Measurements from ENCODE around the gene ADSL.

The ADSL gene

DNA sequence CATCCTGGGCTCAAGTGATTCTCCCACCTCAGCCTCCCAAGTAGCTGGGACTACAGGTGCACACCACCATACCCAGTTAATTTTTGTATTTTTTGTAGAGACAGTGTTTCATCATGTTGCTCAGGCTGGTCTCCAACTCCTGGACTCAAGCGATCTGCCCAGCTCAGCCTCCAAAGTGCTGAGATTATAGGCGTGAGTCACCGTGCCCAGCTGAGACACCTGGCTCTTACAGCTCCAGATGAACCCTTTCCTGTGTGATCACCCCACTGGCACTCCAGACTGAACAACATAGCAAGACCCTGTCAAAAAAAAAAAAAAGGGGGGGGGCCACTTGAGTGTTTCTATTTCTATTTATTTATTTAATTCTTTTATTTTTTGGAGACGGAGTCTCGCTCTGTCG is 1.0 kb upstream of the ADSL start:
- Histone ChIP-seq H3K27ac (peak overlapping the region in 1 of 2 donors; percentile 78), H3K4me3 (peak overlapping the region; percentile 87)
- no peak for DNase-seq (ENCODE audit: low spot score)
- TF ChIP-seq, protein P1, sequence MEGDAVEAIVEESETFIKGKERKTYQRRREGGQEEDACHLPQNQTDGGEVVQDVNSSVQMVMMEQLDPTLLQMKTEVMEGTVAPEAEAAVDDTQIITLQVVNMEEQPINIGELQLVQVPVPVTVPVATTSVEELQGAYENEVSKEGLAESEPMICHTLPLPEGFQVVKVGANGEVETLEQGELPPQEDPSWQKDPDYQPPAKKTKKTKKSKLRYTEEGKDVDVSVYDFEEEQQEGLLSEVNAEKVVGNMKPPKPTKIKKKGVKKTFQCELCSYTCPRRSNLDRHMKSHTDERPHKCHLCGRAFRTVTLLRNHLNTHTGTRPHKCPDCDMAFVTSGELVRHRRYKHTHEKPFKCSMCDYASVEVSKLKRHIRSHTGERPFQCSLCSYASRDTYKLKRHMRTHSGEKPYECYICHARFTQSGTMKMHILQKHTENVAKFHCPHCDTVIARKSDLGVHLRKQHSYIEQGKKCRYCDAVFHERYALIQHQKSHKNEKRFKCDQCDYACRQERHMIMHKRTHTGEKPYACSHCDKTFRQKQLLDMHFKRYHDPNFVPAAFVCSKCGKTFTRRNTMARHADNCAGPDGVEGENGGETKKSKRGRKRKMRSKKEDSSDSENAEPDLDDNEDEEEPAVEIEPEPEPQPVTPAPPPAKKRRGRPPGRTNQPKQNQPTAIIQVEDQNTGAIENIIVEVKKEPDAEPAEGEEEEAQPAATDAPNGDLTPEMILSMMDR (IDR thresholded peaks at IDR 0.05) = no peak

DNA sequence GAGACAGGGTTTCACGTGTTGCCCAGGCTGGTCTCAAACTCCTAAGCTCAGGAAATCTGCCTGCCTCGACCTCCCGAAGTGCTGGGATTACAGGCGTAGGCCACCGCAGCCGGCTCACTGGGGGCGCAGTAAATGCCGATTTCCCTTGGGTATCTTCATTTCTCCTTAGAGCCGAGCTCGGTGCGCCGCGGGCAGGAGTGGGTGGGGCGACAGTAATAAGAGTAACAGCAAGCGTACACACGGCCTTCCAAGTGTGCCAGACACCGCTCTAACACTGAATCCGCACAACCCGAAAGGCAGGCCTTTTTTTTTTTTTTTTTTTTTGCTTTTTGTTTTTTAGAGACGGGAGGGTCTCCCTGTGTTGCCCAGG is 500 bp upstream of the ADSL start:
- no peak for DNase-seq (ENCODE audit: low spot score)
- Histone ChIP-seq H3K4me3 (peak overlapping the region; percentile 87), H3K27ac (peak overlapping the region; percentile 78 to 92)
- TF ChIP-seq, protein P1 (IDR thresholded peaks at IDR 0.05) = no peak

DNA sequence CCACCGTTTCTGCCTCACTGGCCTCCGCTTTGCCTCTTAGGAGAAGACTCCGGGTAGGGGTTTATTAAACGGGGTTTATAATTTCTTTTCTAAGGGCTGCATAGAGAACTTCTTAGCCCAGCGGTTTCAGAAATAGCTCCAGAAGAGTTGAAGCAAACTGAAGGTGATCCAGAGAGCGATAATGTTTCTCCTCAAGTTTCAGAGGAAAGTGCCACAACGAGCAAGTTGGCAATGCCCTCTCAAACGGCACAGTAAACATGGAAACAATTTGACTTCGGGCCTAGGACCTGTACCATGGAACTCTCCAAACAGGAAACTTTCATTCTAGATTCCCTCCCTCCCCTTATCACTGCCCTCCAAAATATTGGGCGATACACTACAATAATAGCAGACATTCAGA is 1.0 kb downstream of the ADSL start:
- DNase-seq (ENCODE audit: low spot score) = no peak
- peak overlapping the region; percentile 87 for H3K4me3 ChIP-seq
- TF ChIP-seq, protein P1 (IDR thresholded peaks at IDR 0.05) = no peak
- H3K27ac ChIP-seq = peak overlapping the region; percentile 78 to 92

DNA sequence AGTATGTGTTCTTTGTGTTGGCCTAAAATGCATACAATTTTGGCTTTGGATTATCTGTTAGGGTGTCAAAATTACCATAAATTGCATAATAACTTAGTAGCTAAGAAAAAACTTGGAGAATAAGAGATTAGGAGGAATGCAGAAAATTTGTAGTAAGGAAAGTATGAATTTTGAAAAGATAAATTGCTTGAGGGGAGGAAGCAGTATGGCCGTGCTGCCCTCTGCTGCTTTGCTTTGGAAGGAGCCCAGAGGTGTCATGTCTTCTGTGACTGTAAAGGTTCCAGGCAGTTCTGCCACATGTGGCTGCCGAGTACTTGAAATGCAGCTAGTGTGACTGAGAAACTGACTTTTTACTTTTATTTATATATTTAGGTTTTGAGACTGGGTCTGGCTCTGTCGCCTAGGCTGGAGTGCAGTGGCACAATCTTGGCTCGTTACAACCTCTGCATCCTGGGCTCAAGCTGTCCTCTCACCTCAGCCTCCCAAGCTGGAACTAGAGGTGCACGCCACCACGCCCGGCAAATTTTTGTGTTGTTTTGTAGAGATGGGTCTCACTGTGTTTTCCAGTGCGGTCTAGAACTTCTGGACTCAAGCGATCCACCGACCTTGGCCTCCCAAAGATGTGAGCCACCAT is 1.8 kb downstream of the ADSL start:
- peak overlapping the region; percentile 87 for H3K4me3 ChIP-seq
- DNase-seq (ENCODE audit: low spot score) = no peak
- TF ChIP-seq, protein P1 (IDR thresholded peaks at IDR 0.05) = peak; percentile 52
- H3K27ac ChIP-seq = no peak overlapping the region

DNA sequence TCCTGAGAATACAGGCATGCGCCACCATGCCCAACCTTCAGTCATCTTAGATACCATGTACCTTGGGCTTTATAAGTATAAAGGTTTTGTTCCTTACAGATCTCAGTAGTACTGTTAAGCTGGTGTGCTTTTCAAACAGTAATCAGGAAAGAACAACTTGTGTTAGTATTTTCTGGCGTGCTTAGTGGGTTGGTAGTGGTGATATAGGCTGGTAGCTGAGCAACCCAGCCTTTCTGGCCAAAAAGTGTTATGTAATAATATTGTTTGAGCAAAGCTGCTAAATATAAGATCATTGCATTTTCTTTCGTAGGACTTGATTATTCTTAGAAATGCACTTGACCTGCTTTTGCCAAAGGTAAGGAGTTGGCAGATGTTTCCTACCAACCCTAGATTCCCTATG is 6.5 kb downstream of the ADSL start:
- DNase-seq (ENCODE audit: low spot score) = no peak
- Histone ChIP-seq H3K27ac (no peak overlapping the region), H3K4me3 (no peak overlapping the region)
- TF ChIP-seq, protein P1 (IDR thresholded peaks at IDR 0.05) = no peak

DNA sequence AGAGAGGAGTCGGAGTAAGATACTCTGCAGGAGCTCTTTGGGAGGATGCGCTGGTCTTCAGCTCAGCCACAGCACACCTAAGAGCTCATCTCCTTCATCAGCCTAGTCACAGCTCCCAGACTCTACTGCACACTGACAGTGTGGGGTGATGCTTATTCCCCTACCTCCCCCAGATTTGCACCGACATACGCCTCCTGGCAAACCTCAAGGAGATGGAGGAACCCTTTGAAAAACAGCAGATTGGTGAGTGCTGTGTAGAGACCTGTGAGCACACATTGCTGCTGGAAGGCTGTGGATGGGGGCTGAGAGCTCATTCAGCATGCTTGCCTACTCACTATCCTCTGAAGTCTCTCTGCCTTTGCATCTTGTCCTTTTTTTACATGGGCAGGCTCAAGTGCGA is 14.8 kb downstream of the ADSL start:
- Histone ChIP-seq H3K4me3 (no peak overlapping the region), H3K27ac (no peak overlapping the region)
- no peak for DNase-seq (ENCODE audit: low spot score)
- TF ChIP-seq, protein P1 (IDR thresholded peaks at IDR 0.05) = no peak

DNA sequence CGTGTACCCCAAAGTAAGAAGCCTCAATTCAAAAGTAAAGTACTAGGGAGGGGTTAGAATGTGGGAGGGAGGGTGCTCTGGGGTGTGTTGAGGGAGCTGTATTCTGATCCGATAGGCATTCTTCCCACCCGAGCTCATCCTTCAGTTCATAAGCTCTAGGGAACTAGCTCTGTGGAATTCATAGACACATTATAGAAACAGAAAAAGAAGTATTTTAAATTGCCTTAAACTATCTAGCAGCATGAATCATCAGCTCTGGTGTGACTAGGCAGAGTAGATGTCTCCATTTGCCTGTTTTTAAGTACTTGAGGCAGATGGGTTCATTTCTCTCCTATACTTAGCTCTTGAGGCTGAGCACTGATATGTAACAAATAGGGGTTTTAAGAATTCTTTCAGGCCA is 16.8 kb downstream of the ADSL start:
- no peak for DNase-seq (ENCODE audit: low spot score)
- Histone ChIP-seq H3K4me3 (no peak overlapping the region), H3K27ac (no peak overlapping the region)
- TF ChIP-seq, protein P1 (IDR thresholded peaks at IDR 0.05) = no peak

All from coronary artery (tissue), 2 donors.